IMR-90 (cell line): ENCODE measurements around the gene F13A1. TPM values are rescaled to one million over a fixed set of nuclear protein-coding genes. Genes with fewer than 3 reads are reported as not detected.

ENCODE experiments used
- ATAC-seq: fragments of 200-7000 bp; cut with Tn5 transposase; 2 replicates; pipeline ENCODE4 v1.9.1; 2020; ENCODE audit warnings: low read depth, mild to moderate bottlenecking, moderate library complexity
- BruUV-seq: library from RNA; stranded (reverse); fragments of 400-500 nt; replicated peaks from 2 replicates; lab custom pipeline; 2021; lab: Mats Ljungman, UMichigan
- CTCF ChIA-PET: fragments of 300-600 bp; formaldehyde crosslinking; extraction: SDS; loops from one replicate; lab custom pipeline; 2021; ENCODE audit warnings: antibody characterized with exemption; lab: Yijun Ruan, JAX
- POLR2A ChIA-PET: fragments of 300-600 bp; sonication (Branson Sonifier 250); formaldehyde crosslinking; loops from one replicate; lab custom pipeline; 2022; ENCODE audit warnings: antibody characterized with exemption; ENCODE audit not compliant: unreplicated experiment; lab: Charles Lee
- DNase-seq: peaks from one replicate; pipeline ENCODE4 v3.0.0; 2013
- H2AFZ ChIP-seq: replicated peaks from 2 replicates; pipeline ENCODE3; 2013; ENCODE audit warnings: low read length, mild to moderate bottlenecking; ENCODE audit not compliant: poor library complexity
- H2AK5ac ChIP-seq: 2 replicates; pipeline ENCODE4 v1.6.1; 2013; ENCODE audit warnings: low read depth, low read length, inconsistent platforms
- H2AK9ac ChIP-seq: replicated peaks from 2 replicates; pipeline ENCODE3; 2013; ENCODE audit warnings: mild to moderate bottlenecking, low read depth, low read length, moderate library complexity; ENCODE audit not compliant: poor library complexity
- H2BK120ac ChIP-seq: 2 replicates; pipeline ENCODE4 v1.6.1; 2013; ENCODE audit warnings: low read depth, low read length, inconsistent platforms
- H2BK15ac ChIP-seq: 3 replicates; pipeline ENCODE4 v1.6.1; 2013; ENCODE audit warnings: low read depth, low read length, inconsistent platforms
- H2BK20ac ChIP-seq: 2 replicates; pipeline ENCODE4 v1.6.1; 2013; ENCODE audit warnings: low read depth, mild to moderate bottlenecking, inconsistent platforms, low read length, moderate library complexity
- H2BK5ac ChIP-seq: 2 replicates; pipeline ENCODE4 v1.6.1; 2013; ENCODE audit warnings: mild to moderate bottlenecking, low read depth, low read length, inconsistent platforms; ENCODE audit not compliant: poor library complexity, severe bottlenecking
- H3K14ac ChIP-seq: replicated peaks from 2 replicates; pipeline ENCODE4 v1.6.1; 2013; ENCODE audit warnings: low read depth, low read length, inconsistent platforms
- H3K18ac ChIP-seq: 2 replicates; pipeline ENCODE4 v1.6.1; 2013; ENCODE audit warnings: low read depth, low read length, control low read depth
- H3K23ac ChIP-seq: 2 replicates; pipeline ENCODE4 v1.6.1; 2013; ENCODE audit warnings: low read depth, low read length, inconsistent platforms
- H3K27ac ChIP-seq: 2 replicates; pipeline ENCODE4 v1.5.1; 2013; ENCODE audit warnings: mild to moderate bottlenecking, control low read depth, low read length; ENCODE audit not compliant: insufficient read depth
- H3K27me3 ChIP-seq: 2 replicates; pipeline ENCODE4 v1.6.1; 2013; ENCODE audit warnings: low read length; ENCODE audit not compliant: control insufficient read depth, insufficient read depth
- H3K36me3 ChIP-seq: 2 replicates; pipeline ENCODE4 v1.6.1; 2013; ENCODE audit warnings: low read length, mixed read lengths; ENCODE audit not compliant: control insufficient read depth, insufficient read depth
- H3K4ac ChIP-seq: 2 replicates; pipeline ENCODE4 v1.6.1; 2013; ENCODE audit warnings: low read depth, low read length, inconsistent platforms
- H3K4me1 ChIP-seq: 2 replicates; pipeline ENCODE4 v1.6.1; 2013; ENCODE audit warnings: low read length, mixed read lengths; ENCODE audit not compliant: control insufficient read depth, insufficient read depth
- H3K4me2 ChIP-seq: 2 replicates; pipeline ENCODE4 v1.6.1; 2013; ENCODE audit warnings: low read depth, mild to moderate bottlenecking, control low read depth, low read length, moderate library complexity
- H3K4me3 ChIP-seq: 2 replicates; pipeline ENCODE4 v1.5.1; 2013; ENCODE audit warnings: low read depth, mild to moderate bottlenecking, control low read depth, low read length, moderate library complexity; ENCODE audit not compliant: insufficient read depth
- H3K56ac ChIP-seq: 2 replicates; pipeline ENCODE4 v1.6.1; 2013; ENCODE audit warnings: low read length, inconsistent platforms; ENCODE audit not compliant: insufficient read depth; ENCODE audit errors: extremely low read depth
- H3K79me1 ChIP-seq, 2 experiments: 2 replicates each; pipeline ENCODE4 v1.6.1; 2013; ENCODE audit warnings: low read length in 2 of 2, inconsistent platforms in 1 of 2, low read depth in 1 of 2
- H3K9ac ChIP-seq: 2 replicates; pipeline ENCODE4 v1.6.1; 2013; ENCODE audit warnings: low read depth, low read length, control low read depth
- H3K9me1 ChIP-seq: 2 replicates; pipeline ENCODE4 v1.6.1; 2013; ENCODE audit warnings: low read length, inconsistent platforms; ENCODE audit not compliant: insufficient read depth
- H3K9me3 ChIP-seq: 2 replicates; pipeline ENCODE4 v1.6.1; 2013; ENCODE audit warnings: low read length; ENCODE audit not compliant: control insufficient read depth, insufficient read depth
- H4K20me1 ChIP-seq: 2 replicates; pipeline ENCODE4 v1.6.1; 2013; ENCODE audit warnings: low read length, inconsistent platforms; ENCODE audit not compliant: insufficient read depth
- H4K5ac ChIP-seq: 2 replicates; pipeline ENCODE4 v1.6.1; 2013; ENCODE audit warnings: mild to moderate bottlenecking, low read depth, low read length, control low read depth
- H4K8ac ChIP-seq, 2 experiments: 2 replicates each; pipeline ENCODE4 v1.6.1; 2013; ENCODE audit warnings: low read depth in 2 of 2, low read length in 2 of 2, control low read depth in 1 of 2, inconsistent platforms in 1 of 2
- H4K91ac ChIP-seq: 2 replicates; pipeline ENCODE4 v1.6.1; 2013; ENCODE audit warnings: low read depth, low read length, inconsistent platforms; ENCODE audit not compliant: insufficient read depth
- CEBPB ChIP-seq: IDR thresholded peaks from 2 replicates; pipeline ENCODE4 v1.6.1; 2012; ENCODE audit warnings: low read depth, low read length, improper control_type of control experiment
- CHD1 ChIP-seq: IDR thresholded peaks from 2 replicates; pipeline ENCODE4 v1.6.1; 2012; ENCODE audit warnings: low read depth, low read length, improper control_type of control experiment
- CTCF ChIP-seq: conservative IDR thresholded peaks from 2 replicates; pipeline ENCODE4 v1.5.1; 2012; ENCODE audit warnings: mild to moderate bottlenecking, low read depth, low read length, improper control_type of control experiment
- FOS ChIP-seq: fragments of 150-350 bp; IDR thresholded peaks from 2 replicates; pipeline ENCODE4 v1.6.1; 2016; ENCODE audit warnings: low read depth, low read length
- MAFK ChIP-seq: IDR thresholded peaks from 2 replicates; pipeline ENCODE4 v1.6.1; 2012; ENCODE audit warnings: low read depth, low read length, improper control_type of control experiment
- MAZ ChIP-seq: IDR thresholded peaks from 2 replicates; pipeline ENCODE4 v1.6.1; 2012; ENCODE audit warnings: low read depth, mild to moderate bottlenecking, low read length, improper control_type of control experiment, moderate library complexity, borderline replicate concordance
- NFE2L2 ChIP-seq: fragments of 150-350 bp; IDR thresholded peaks from 2 replicates; pipeline ENCODE4 v1.6.1; 2016; ENCODE audit warnings: low read depth, mild to moderate bottlenecking, low read length
- POLR2A ChIP-seq: IDR thresholded peaks from 2 replicates; pipeline ENCODE4 v1.6.1; 2012; ENCODE audit warnings: mild to moderate bottlenecking, low read depth, low read length
- RAD21 ChIP-seq: IDR thresholded peaks from 2 replicates; pipeline ENCODE4 v1.6.1; 2012; ENCODE audit warnings: low read length, improper control_type of control experiment
- RCOR1 ChIP-seq: IDR thresholded peaks from 2 replicates; pipeline ENCODE4 v1.6.1; 2012; ENCODE audit warnings: mild to moderate bottlenecking, low read length, improper control_type of control experiment; ENCODE audit not compliant: insufficient replicate concordance
- WGBS, 2 experiments: methylation state at CpG; one replicate each; pipeline versions ENCODE4 v1.1.5 to v1.1.7; 2013; ENCODE audit warnings: missing lambda C conversion rate in 2 of 2; ENCODE audit not compliant: insufficient read length in 1 of 2; ENCODE audit errors: extremely low coverage in 2 of 2; 5-methylcytosine and 5-hydroxymethylcytosine counted together
- dilution Hi-C: fragments of 300-500 bp; cut with HindIII; formaldehyde crosslinking; loops from one replicate; pipeline ENCODE4 v1.14.3; 2018; ENCODE audit warnings: low sequenced_read_pairs; ENCODE audit not compliant: unreplicated experiment
- in situ Hi-C: fragments of 300-500 bp; cut with MboI; formaldehyde crosslinking; loops from 3 replicates; pipeline ENCODE4 v1.14.3; 2019; ENCODE audit warnings: low sequenced_read_pairs, inconsistent platforms, mixed read lengths
- intact Hi-C: fragments of 100-400 bp; cut with micrococcal nuclease; formaldehyde crosslinking; loops from 2 replicates; pipeline ENCODE4 v1.10.0; 2022
- polyA plus RNA-seq, 3 experiments: library from polyadenylated mRNA; depleted of rRNA; stranded (reverse); fragments of >200 nt; gene quantifications; 2 replicates each; pipeline ENCODE4 v1.2.3, GENCODE V29; 2012; ENCODE audit warnings: low replicate concordance in 1 of 3
- total RNA-seq: library from RNA; depleted of rRNA; stranded (reverse); fragments of >200 nt; gene quantifications from 2 replicates; pipeline ENCODE4 v1.2.3, GENCODE V29; 2012

Gene F13A1
- total and polyA plus RNA-seq, 2 of the 4 experiments (the other 2 are of a cell fraction): not detected

GRCh38 chr6:6191909-6192308 is 128.6 kb downstream of the F13A1 start:
- Histone ChIP-seq H2BK120ac (no peak overlapping the region), H3K4me1 (no peaks in the 10 kb centered on the region), H3K9me1 (no peaks in the 10 kb centered on the region), H3K9ac (no peak overlapping the region), H2BK15ac (no peak overlapping the region), H3K23ac (no peak overlapping the region), H3K4me2 (no peak overlapping the region), H3K27ac (no peak overlapping the region), H2BK20ac (no peak overlapping the region), H3K18ac (no peak overlapping the region), H4K91ac (no peak overlapping the region), H2BK5ac (no peak overlapping the region), H3K14ac (no peak overlapping the region), H4K5ac (no peak overlapping the region), H3K79me1 (no peaks in the 10 kb centered on the region), H3K56ac (no peak overlapping the region), H4K8ac (no peak overlapping the region), H3K4ac (no peak overlapping the region), H2AK9ac (no peak overlapping the region), H3K36me3 (no peaks in the 10 kb centered on the region), H4K20me1 (no peaks in the 10 kb centered on the region), H2AFZ (no peak overlapping the region), H3K9me3 (peaks cover 29% of the 10 kb centered on the region), H2AK5ac (no peak overlapping the region), H3K4me3 (no peak overlapping the region), H3K27me3 (no peaks in the 10 kb centered on the region)
- dilution Hi-C loops: no loop called here
- POLR2A ChIA-PET: no interaction called here
- in situ Hi-C loops: no loop called here
- ATAC-seq: no peak
- CTCF ChIA-PET: no interaction called here
- no peak for DNase-seq
- BruUV-seq: no TSS peak
- no CpG with 5 or more reads among the region's 1 CpG for WGBS, 2 experiments
- intact Hi-C loops: no loop called here
- TF ChIP-seq POLR2A (no peak), FOS (no peak), MAZ (no peak), RCOR1 (no peak), CTCF (no peak), NFE2L2 (no peak), RAD21 (no peak), MAFK (no peak), CEBPB (no peak), CHD1 (no peak)
